Measurements from ENCODE around the gene DACH2.

Gene DACH2

DNA sequence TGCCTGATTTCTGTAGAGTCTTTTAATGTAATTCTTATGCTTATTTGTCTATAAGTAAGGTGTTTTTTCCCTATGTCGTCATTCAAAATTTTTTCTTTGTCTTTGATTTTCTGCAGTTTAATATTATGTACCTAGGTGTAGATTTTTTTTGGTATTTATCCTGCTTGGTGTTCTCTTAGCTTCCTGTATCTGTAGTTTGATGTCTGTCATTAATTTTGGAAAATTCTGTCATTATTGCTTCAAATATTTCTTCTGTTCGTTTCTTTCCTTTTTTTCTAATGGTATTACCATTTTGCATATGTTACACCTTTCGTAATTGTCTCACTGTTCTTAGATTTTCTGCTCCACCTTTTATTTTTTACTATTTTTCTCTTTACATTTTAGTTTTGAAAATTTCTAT is 696.9 kb downstream of the DACH2 start:
- H3K27me3 ChIP-seq (ENCODE audit: control insufficient read depth, insufficient read depth, low read length), result no peaks in the 10 kb centered on the region
- H3K36me3 ChIP-seq (ENCODE audit: control insufficient read depth, insufficient read depth, low read length), result no peaks in the 10 kb centered on the region

More for the DNA sequence above, 696.9 kb downstream of the DACH2 start:
- Histone ChIP-seq H3K9ac (ENCODE audit: low read length) (no peak overlapping the region), H3K4me3 (ENCODE audit: low read length) (no peak overlapping the region), H3K27ac (ENCODE audit: low read depth, low read length) (no peak overlapping the region), H3K4me1 (ENCODE audit: control insufficient read depth, insufficient read depth, low read length) (no peaks in the 10 kb centered on the region)

Data from rectal smooth muscle tissue (tissue), 1 donor.